Vagina (tissue), 2 donors: ENCODE results near the gene TAF1. TPM values are rescaled to one million over a fixed set of nuclear protein-coding genes. Genes with fewer than 3 reads are reported as not detected.
"Not testable (repeated sequence)": the region's sequence is repeated elsewhere in the genome, so short reads cannot be mapped to it uniquely, and the experiment has no call there.

Experiments used
- DNase-seq, 2 donors: peaks; one replicate each; pipeline ENCODE4 v3.0.0-alpha.2; 2017; ENCODE audit errors: extremely low spot score in 2 of 2
- H3K27ac ChIP-seq: fragments of 200-600 bp; sonication (generic); one replicate; pipeline ENCODE4 v1.5.1; 2019
- H3K27me3 ChIP-seq: fragments of 200-600 bp; sonication (generic); one replicate; pipeline ENCODE4 v1.5.1; 2019
- H3K36me3 ChIP-seq, 2 donors: fragments of 200-600 bp; sonication (generic); one replicate each; pipeline ENCODE4 v1.5.1; 2017 to 2019
- H3K4me1 ChIP-seq: fragments of 200-600 bp; sonication (generic); one replicate; pipeline ENCODE4 v1.5.1; 2019
- H3K4me3 ChIP-seq, 2 donors: fragments of 200-600 bp; sonication (generic); 1 replicate in 1 of 2; 2 replicates in 1 of 2; pipeline ENCODE4 v1.5.1; 2016 to 2019
- H3K9me3 ChIP-seq: fragments of 200-600 bp; sonication (generic); one replicate; pipeline ENCODE4 v1.5.1; 2019
- POLR2A ChIP-seq, 2 donors: fragments of 450-650 bp; IDR thresholded peaks; one replicate each; pipeline ENCODE4 v1.6.1; 2017; ENCODE audit warnings: antibody characterized with exemption in 2 of 2, mild to moderate bottlenecking in 2 of 2, moderate library complexity in 2 of 2
- POLR2AphosphoS5 ChIP-seq, 2 donors: sonication (generic); formaldehyde crosslinking; IDR thresholded peaks; one replicate each; pipeline ENCODE4 v1.9.0; 2017; ENCODE audit warnings: antibody characterized with exemption in 2 of 2, mild to moderate bottlenecking in 2 of 2, low read depth in 1 of 2; ENCODE audit not compliant: insufficient read depth in 1 of 2
- intact Hi-C: fragments of 100-400 bp; cut with DNase I; formaldehyde crosslinking; loops from one replicate; pipeline ENCODE4 v1.15.1; 2023
- total RNA-seq: library from RNA; depleted of rRNA; stranded (reverse); fragments of >200 nt; gene quantifications from one replicate; pipeline ENCODE4 v1.2.3, GENCODE V29; 2016
- TF ChIP-seq, protein P1 (sequence below), 3 experiments: fragments of 450-650 bp in 2 of 3; fragments of 200-600 bp in 1 of 3; sonication (generic) in 1 of 3; IDR thresholded peaks; one replicate each; pipeline ENCODE4 v1.5.1; 2017 to 2019; ENCODE audit warnings: antibody characterized with exemption in 3 of 3, mild to moderate bottlenecking in 2 of 3, moderate library complexity in 2 of 3

The TAF1 gene
- total RNA-seq, 1 donor from 2014 or later, result 49.8 TPM

DNA sequence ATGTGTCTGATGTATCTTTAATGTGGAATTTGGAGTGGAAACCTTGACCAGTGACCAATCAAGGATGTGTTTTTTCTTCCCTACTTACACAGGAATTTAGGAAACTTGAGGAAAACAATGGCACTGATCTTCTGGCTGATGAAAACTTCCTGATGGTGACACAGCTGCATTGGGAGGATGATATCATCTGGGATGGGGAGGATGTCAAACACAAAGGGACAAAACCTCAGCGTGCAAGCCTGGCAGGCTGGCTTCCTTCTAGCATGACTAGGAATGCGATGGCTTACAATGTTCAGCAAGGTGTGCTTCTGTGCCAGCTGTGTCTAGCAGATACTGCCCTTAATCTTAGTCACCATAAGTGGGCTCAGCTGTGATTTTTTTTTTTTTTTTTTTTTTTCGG lies 12.6 kb downstream of the TAF1 start:
- H3K27me3 ChIP-seq, result no peaks in the 10 kb centered on the region
- no peaks in the 10 kb centered on the region for H3K4me1 ChIP-seq
- no peak overlapping the region for H3K27ac ChIP-seq
- TF ChIP-seq POLR2A (IDR thresholded peaks at IDR 0.05) (no peak), POLR2AphosphoS5 (IDR thresholded peaks at IDR 0.05; ENCODE audit: insufficient read depth in 1 of 2, low read depth in 1 of 2) (no peak)
- TF ChIP-seq, protein P1, sequence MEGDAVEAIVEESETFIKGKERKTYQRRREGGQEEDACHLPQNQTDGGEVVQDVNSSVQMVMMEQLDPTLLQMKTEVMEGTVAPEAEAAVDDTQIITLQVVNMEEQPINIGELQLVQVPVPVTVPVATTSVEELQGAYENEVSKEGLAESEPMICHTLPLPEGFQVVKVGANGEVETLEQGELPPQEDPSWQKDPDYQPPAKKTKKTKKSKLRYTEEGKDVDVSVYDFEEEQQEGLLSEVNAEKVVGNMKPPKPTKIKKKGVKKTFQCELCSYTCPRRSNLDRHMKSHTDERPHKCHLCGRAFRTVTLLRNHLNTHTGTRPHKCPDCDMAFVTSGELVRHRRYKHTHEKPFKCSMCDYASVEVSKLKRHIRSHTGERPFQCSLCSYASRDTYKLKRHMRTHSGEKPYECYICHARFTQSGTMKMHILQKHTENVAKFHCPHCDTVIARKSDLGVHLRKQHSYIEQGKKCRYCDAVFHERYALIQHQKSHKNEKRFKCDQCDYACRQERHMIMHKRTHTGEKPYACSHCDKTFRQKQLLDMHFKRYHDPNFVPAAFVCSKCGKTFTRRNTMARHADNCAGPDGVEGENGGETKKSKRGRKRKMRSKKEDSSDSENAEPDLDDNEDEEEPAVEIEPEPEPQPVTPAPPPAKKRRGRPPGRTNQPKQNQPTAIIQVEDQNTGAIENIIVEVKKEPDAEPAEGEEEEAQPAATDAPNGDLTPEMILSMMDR (IDR thresholded peaks at IDR 0.05), result no peak
- intact Hi-C loops, result no loop called here
- no peaks in the 10 kb centered on the region for H3K9me3 ChIP-seq
- no peak for DNase-seq
- no peak overlapping the region for H3K4me3 ChIP-seq
- H3K36me3 ChIP-seq, result peaks cover 0 to 59% of the 10 kb centered on the region in 2 donors

DNA sequence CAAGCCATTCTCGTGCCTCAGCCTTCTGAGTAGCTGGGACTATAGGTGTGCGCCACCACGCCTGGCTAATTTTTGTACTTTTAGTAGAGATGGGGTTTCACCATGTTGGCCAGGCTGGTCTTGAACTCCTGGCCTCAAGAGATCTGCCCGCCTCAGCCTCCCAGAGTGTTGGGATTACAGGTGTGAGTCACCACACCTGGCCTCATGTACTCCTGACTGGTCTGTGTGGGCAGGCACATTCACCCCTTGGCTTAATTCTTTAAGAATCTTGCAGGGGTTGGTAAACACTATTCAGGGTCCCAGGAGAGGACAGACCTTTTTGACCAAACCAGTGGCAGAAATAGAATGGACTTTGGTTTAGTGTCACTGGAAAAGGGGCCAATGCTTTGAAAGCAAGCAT lies 25.6 kb downstream of the TAF1 start:
- intact Hi-C loops, H3K27ac ChIP-seq: not testable (repeated sequence)
- peaks cover 0 to 47% of the 10 kb centered on the region in 2 donors for H3K36me3 ChIP-seq

DNA sequence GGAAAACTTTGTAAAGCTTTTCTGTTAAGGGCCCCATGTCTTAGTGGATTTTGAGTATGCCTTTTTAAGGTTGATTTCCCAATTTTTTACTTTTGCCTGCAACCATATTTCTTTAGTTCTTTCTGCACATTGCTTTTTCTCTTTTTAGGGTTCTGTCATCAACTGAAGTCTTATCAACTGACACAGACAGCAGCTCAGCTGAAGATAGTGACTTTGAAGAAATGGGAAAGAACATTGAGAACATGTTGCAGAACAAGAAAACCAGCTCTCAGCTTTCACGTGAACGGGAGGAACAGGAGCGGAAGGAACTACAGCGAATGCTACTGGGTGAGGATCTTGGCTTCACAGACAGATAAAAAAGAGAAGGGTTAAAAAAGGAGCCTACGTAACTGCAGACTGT lies 27.8 kb downstream of the TAF1 start:
- H3K36me3 ChIP-seq, result peaks cover 0 to 48% of the 10 kb centered on the region in 2 donors
- no peak overlapping the region for H3K4me3 ChIP-seq
- H3K27ac ChIP-seq, result no peak overlapping the region
- intact Hi-C loops, result no loop called here
- H3K27me3 ChIP-seq, result no peaks in the 10 kb centered on the region
- H3K4me1 ChIP-seq, result no peaks in the 10 kb centered on the region
- no peak for DNase-seq
- H3K9me3 ChIP-seq, result no peaks in the 10 kb centered on the region
- TF ChIP-seq POLR2A (IDR thresholded peaks at IDR 0.05) (no peak), POLR2AphosphoS5 (IDR thresholded peaks at IDR 0.05; ENCODE audit: insufficient read depth in 1 of 2, low read depth in 1 of 2) (no peak)
- TF ChIP-seq, protein P1 (IDR thresholded peaks at IDR 0.05), result no peak

More for the DNA sequence above, 25.6 kb downstream of the TAF1 start:
- H3K9me3 ChIP-seq, DNase-seq, H3K4me3 ChIP-seq, H3K4me1 ChIP-seq, H3K27me3 ChIP-seq: not testable (repeated sequence)

DNA sequence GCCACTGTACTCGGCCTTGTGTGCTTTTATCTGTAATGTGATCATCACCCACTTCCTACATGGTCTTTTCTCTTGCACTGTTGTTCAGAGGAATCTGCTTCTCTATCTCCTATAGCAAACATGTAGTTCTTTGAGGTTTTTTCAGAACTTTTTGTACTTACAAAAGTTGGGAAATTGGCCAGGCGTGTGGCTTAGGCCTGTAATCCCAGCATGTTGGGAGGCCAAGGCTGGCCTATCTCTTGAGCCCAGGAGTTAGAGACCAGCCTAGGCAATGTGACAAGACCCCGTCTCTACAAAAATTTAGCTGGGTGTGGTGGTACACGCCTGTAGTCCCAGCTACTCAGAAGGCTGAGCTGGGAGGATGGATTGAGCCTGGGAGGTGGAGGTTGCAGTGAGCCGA lies 30.4 kb downstream of the TAF1 start:
- Histone ChIP-seq H3K9me3 (no peaks in the 10 kb centered on the region), H3K4me3 (no peak overlapping the region), H3K36me3 (peaks cover 0 to 43% of the 10 kb centered on the region in 2 donors), H3K4me1 (no peaks in the 10 kb centered on the region), H3K27me3 (no peaks in the 10 kb centered on the region), H3K27ac (no peak overlapping the region)
- intact Hi-C loops, result no loop called here
- no peak for DNase-seq
- TF ChIP-seq, protein P1 (IDR thresholded peaks at IDR 0.05), result no peak
- TF ChIP-seq POLR2A (IDR thresholded peaks at IDR 0.05) (no peak), POLR2AphosphoS5 (IDR thresholded peaks at IDR 0.05; ENCODE audit: insufficient read depth in 1 of 2, low read depth in 1 of 2) (no peak)

DNA sequence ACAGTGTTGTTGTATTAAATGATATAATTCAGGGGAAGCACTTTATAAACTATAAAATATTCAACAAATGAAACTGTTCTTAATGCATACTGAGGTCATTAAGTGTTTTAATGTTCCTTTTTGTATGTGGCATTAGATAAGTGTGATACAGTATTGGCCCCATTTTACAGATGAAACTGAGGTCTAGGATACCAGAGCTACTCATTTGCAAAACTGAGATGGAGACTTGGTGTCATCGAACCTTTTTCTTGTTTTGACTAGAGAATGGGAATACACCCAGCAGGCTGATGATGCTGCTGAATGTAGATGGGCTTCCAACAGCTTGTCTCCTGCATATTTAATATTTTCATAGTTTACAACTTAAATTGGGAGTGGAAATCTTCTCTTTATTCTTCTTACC lies 34.6 kb downstream of the TAF1 start:
- no peak overlapping the region for H3K27ac ChIP-seq
- DNase-seq, result no peak
- TF ChIP-seq POLR2AphosphoS5 (IDR thresholded peaks at IDR 0.05; ENCODE audit: insufficient read depth in 1 of 2, low read depth in 1 of 2) (no peak), POLR2A (IDR thresholded peaks at IDR 0.05) (no peak)
- TF ChIP-seq, protein P1 (IDR thresholded peaks at IDR 0.05), result no peak
- H3K4me1 ChIP-seq, result no peaks in the 10 kb centered on the region
- H3K4me3 ChIP-seq, result no peak overlapping the region
- H3K27me3 ChIP-seq, result no peaks in the 10 kb centered on the region
- H3K9me3 ChIP-seq, result no peaks in the 10 kb centered on the region
- intact Hi-C loops, result no loop called here
- peaks cover 0 to 26% of the 10 kb centered on the region in 2 donors for H3K36me3 ChIP-seq

DNA sequence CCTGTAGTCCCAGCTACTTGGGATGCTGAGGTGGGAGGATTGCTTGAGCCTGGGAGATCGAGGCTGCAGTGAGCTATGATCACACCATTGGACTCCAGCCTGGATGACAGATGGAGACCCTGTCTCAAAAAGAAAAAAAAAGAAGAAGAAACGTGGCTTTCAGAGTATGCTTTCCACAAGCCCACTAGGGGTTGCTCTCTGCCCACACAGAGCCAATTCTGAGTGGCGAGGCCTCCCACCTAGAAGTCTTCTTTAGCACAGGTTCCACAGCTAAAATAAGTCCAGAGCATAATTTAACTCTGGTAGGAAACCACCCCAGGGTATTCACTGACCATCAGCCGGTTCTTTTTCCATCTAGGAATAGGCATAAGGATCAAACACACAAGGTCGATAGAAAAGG lies 50.1 kb downstream of the TAF1 start:
- H3K9me3 ChIP-seq, H3K27me3 ChIP-seq, H3K27ac ChIP-seq, H3K36me3 ChIP-seq, DNase-seq, H3K4me1 ChIP-seq, H3K4me3 ChIP-seq, intact Hi-C loops: not testable (repeated sequence)
